Central memory CD4-positive, alpha-beta T cell (primary cell): ENCODE measurements around the gene SLC24A2.
"Not testable (repeated sequence)": the region's sequence is repeated elsewhere in the genome, so short reads cannot be mapped to it uniquely, and the experiment has no call there.

ENCODE experiments used
- DNase-seq: peaks from one replicate; pipeline ENCODE4 v3.0.0; 2022
- total RNA-seq, 3 experiments: gene quantifications; one replicate each; lab custom pipeline; 2026; lab: John Stamatoyannopoulos, UW

The SLC24A2 gene
- total RNA-seq, result 0 reads per million in 3 experiments

GRCh38 chr9:19788614-19789271 lies at the start of gene SLC24A2:
Gene SLC24A2, minus strand, starts transcription at chr9:19789037.
- DNase-seq, result no peak

GRCh38 chr9:19833331-19833730 lies 44.5 kb upstream of the SLC24A2 start:
- DNase-seq, result not testable (repeated sequence)

- DNase-seq, result no peak
These were observed 42.0 kb upstream of the SLC24A2 start for GRCh38 chr9:19830796-19831195.

- DNase-seq, result no peak
These were observed 39.8 kb upstream of the SLC24A2 start for GRCh38 chr9:19828576-19829109.

- no peak for DNase-seq
These were observed 27.9 kb upstream of the SLC24A2 start for GRCh38 chr9:19816769-19817168.

GRCh38 chr9:19812194-19812593 lies 23.4 kb upstream of the SLC24A2 start:
- DNase-seq, result no peak

GRCh38 chr9:19809422-19810269 lies 20.8 kb upstream of the SLC24A2 start:
- DNase-seq, result no peak

GRCh38 chr9:19807182-19807892 lies 18.5 kb upstream of the SLC24A2 start:
- no peak for DNase-seq

GRCh38 chr9:19804431-19804830 lies 15.6 kb upstream of the SLC24A2 start:
- DNase-seq, result no peak

GRCh38 chr9:19800884-19801283 lies 12.0 kb upstream of the SLC24A2 start:
- DNase-seq, result no peak

GRCh38 chr9:19799784-19800183 lies 10.9 kb upstream of the SLC24A2 start:
- DNase-seq, result no peak

GRCh38 chr9:19788152-19788551 lies 685 bp downstream of the SLC24A2 start:
- DNase-seq, result no peak

- DNase-seq, result no peak
These were observed 1.2 kb downstream of the SLC24A2 start for GRCh38 chr9:19787672-19788071.

- no peak for DNase-seq
These were observed 3.6 kb downstream of the SLC24A2 start for GRCh38 chr9:19785230-19785629.

- DNase-seq, result no peak
These were observed 4.7 kb downstream of the SLC24A2 start for GRCh38 chr9:19784136-19784535.

- no peak for DNase-seq
These were observed 5.3 kb downstream of the SLC24A2 start for GRCh38 chr9:19783500-19783899.

GRCh38 chr9:19782005-19782404 lies 6.8 kb downstream of the SLC24A2 start:
- no peak for DNase-seq

GRCh38 chr9:19781240-19781639 lies 7.6 kb downstream of the SLC24A2 start:
- no peak for DNase-seq

- DNase-seq, result no peak
These were observed 17.4 kb downstream of the SLC24A2 start for GRCh38 chr9:19771446-19771845.

GRCh38 chr9:19770973-19771372 lies 17.9 kb downstream of the SLC24A2 start:
- no peak for DNase-seq

GRCh38 chr9:19769213-19769612 lies 19.6 kb downstream of the SLC24A2 start:
- no peak for DNase-seq

GRCh38 chr9:19768798-19769197 lies 20.0 kb downstream of the SLC24A2 start:
- DNase-seq, result no peak

- no peak for DNase-seq
These were observed 29.8 kb downstream of the SLC24A2 start for GRCh38 chr9:19759066-19759465.
